GM21825 (cell line): ENCODE measurements around the gene SLC12A3.

Source experiments
- ATAC-seq: cut with Tn5 transposase; IDR thresholded peaks from one replicate; pipeline ENCODE4 v1.9.1; 2021; ENCODE audit warnings: mild to moderate bottlenecking, moderate library complexity; ENCODE audit not compliant: unreplicated experiment

SLC12A3 gene

DNA sequence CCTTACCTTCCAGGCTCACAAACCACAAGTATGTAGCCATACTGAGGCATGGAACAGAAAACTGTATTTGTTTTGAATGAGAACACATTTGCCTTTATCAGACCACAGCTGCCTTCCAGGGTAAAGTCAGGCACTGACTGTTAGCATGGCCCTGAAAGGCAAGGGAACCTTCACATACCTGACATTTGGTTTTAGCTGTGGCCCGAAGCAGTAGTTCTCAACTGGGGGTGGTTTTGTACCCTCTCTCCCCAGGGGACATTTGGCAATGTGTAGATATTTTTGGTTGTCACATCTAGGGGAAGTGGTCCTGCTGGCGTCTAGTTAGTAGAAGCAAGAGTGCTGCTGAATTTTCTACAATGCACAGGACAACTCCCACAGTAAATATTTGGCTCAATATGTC is 76.1 kb downstream of the SLC12A3 start:
- ATAC-seq = no peak

DNA sequence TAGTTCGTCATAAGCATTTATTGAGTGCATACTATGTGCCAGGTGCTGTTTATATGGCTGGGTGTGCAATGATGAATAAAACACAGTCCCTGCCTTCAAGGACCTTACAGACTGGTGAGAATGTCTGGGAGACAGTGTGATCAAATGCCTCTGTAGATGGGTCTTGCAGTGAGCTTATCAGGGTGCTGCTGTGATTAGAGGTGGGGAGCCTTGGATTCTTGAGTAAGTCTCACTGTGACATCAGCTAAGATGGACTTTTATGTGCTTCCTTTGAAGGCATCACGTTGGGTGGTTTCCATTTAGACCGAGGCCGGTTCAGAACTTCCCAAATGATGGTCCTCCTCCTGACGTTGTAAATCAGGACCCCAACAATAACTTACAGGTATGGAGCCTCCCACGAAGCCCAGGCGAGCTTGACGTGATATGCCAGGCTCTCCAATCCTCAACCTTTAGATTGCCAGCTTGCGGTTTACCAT is 76.9 kb downstream of the SLC12A3 start:
- ATAC-seq = no peak

DNA sequence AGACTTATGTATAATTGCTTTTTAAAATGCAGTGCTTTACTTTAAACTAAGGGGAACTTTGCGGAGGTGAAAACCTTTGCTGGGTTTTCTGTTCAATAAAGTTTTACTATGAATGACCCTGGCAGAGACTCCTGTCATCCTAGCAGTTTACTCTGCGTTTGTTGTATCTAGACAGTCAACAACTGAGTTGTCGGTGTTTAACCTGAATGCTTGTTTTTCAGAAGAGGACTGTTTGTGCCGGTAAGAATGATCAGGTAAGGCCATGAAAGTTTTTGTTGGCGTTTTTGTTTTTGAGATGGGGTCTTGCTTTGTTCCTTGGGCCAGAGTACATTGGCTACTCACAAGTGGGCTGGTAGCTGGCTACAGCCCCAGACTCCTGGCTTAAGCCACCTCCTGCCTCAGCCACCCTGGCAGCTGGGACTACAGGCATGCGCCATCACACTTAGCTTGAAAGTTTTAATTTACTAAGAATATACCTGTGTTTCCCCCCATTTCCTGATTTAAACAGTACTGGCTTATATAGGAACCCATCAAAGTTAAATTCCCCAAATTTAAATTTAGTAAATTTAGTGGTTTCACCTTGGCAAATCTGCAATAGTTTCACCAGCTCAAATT is 78.9 kb downstream of the SLC12A3 start:
- ATAC-seq = no peak

DNA sequence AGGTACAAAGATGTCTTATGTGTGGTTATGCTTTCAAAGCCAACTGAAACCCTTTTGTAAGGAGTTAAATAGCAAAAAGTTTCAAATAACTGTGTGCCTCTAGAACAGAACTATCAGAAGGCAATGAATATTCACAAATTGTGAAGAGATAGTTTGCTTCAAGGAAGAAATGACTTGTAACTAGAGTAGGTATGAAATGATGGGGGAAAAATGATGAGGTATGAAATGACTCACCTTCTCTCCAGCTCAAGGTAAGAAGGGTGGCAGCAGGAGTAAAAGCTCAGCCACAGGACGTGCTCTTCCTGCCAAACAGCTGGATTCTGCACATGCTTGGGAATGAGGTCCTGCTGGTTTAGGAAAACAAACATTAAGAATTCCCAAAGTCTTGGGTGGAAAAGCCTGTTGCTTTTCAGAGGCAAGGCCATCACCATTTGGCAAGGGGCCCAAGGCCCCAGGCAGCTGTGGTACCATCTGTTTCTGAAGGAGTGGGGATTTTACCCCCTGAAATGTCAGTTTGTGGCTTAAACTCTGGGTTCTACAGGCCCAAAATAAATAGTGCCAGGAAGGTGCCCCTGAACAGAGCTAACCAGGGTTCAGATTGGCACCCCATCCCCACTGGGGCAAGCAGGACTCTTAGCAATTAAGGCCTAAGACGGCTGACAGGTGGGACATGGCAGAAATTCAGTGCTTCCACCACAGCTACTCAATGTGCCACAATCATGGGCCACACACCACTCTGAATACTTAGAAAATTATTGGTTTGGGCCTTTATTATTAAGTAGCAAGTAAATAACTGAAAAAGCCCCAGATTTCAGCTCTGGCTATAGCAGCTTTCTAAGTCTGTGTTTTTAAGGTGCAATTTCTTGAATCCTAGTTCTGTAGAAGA is 80.2 kb downstream of the SLC12A3 start:
- peak; percentile 30 for ATAC-seq

DNA sequence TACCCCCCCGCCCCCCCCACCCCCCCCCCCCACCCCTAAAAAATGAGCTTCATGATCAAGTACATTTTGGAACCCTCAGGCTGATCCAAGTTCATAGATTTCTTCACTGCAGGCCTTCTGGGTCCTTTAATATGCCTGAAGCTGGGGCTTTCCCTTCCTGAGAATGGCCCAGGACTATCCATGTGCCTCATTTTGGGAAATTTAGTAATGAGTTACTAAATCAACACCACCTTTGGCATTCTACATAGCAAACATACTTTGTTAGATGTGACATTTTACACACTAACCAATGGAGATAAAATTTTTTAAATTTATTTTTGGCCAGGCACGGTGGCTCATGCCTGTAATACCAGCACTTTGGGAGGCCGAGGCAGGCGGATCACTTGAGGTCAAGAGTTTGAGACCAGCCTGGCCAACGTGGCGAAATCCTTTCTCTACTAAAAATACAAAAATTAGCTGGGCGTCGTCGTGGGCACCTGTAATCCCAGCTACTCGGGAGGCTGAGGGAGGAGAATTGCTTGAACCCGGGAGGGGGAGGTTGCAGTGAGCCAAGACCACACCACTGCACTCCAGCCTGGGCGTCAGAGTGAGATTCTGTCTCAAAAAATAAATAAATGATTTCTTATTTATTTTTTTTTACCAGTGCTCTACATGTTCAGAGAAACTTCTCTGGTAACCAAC is 81.0 kb downstream of the SLC12A3 start:
- no peak for ATAC-seq

DNA sequence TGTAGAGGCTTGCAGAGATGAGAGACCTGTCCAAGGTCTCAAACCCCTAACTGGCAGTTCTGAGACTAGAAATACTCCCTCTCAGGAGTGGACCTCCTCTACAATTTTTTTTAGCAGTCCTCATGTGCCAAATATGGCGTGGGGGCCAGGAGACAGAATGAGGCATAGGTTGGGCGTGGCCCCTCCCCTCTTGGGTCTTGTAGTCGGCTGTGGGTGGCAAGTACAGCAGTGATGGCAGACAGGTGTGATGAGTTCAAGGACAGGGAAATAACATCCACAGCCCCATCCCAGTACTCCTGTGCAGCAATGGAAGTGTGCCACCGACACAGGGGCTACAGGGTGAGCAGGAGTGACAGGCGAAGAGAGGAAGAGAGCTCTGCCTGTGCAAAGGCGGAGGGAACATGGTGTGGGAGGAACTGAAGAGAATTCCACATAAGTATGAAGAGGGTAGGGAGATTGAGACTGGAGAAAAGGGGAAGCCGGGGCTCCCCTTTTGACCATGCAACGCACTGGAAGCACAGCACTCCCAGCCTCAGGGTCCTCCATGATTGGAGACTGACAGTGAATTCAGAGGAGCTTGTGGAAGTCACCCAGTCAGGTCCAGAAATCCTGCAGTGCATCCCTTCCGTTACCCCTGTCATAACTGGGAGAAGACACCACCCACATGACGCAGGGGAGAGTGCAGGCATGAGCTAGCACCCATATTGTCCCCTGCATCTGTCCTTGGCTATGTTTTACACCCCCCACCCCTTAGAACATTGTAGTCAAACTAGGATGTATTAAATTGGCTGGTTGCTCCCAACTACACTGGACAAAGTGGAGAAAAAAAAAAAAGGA is 82.0 kb downstream of the SLC12A3 start:
- no peak for ATAC-seq

DNA sequence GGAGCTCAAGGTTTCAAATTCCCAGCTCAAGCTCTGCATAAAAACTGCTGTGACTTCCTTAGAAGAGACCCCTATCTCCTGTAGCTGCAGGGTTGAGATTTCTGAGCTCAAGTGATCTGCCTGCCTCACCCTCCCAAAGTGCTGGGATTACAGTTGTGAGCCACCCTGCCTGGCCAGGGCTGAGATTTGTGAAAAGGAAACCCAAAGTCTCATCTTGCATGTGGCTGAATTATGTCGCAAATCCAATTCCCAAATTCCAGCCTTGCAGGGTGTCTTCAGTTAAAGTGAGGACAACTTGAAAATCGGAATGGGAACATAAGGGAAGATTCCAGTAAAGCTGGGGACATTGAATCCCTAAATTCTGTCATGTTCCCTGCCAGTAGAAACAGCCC is 82.6 kb downstream of the SLC12A3 start:
- ATAC-seq = no peak

DNA sequence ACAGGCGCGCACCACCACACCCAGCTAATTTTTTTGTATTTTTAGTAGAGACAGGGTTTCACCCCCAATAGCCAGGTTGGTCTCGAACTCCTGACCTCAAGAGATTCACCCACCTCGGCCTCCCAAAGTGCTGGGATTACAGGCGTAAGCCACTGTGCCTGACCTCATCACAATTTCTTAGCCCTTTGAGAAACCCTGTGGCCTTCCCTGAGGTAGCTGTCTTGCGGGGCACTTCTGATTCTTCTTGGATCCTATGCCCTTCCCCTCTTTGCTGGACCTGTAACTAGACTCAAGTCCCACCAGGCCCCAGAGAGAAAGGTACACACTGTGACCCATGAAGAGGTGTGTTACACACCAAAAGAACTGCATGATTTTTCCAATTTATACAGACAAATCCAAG is 83.2 kb downstream of the SLC12A3 start:
- ATAC-seq = no peak

DNA sequence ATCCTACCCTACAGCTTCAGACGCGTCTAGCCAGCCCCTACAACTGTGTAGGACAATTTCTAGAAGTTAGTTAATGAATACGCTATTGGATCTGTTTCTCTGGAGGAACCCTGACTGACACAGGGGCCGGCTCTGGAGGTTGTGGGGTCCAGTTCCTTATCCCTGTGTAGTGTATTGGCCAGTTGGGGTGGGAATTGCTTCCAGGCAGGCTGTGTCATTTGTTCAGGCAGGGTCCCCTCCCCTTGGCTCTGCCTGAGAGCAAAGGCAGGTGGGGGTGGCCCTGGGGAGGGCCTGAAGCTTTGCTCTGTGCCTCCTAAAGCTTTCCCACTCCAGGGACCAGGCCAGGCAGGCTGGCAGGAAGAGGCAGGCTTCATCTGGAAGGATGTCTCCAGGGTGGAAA is 85.0 kb downstream of the SLC12A3 start:
- no peak for ATAC-seq

DNA sequence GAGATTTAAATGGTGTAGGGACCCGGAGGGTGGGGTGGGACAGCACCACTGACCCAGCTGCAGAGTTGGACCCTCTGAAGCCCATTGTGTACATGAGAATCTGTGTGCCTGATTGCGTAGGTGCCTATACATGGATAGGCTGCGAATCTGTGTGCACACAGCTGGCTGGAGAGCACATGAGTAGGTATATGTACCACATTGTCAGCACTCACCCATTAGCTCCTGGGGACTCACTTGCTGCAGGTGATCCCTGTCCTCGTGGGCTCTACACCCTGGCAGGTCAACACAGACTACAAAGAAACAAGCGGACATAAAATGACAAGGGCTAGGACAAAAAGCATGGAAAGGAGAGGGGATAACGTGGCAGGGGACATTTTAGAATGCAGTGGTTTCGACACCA is 85.4 kb downstream of the SLC12A3 start:
- ATAC-seq = no peak

DNA sequence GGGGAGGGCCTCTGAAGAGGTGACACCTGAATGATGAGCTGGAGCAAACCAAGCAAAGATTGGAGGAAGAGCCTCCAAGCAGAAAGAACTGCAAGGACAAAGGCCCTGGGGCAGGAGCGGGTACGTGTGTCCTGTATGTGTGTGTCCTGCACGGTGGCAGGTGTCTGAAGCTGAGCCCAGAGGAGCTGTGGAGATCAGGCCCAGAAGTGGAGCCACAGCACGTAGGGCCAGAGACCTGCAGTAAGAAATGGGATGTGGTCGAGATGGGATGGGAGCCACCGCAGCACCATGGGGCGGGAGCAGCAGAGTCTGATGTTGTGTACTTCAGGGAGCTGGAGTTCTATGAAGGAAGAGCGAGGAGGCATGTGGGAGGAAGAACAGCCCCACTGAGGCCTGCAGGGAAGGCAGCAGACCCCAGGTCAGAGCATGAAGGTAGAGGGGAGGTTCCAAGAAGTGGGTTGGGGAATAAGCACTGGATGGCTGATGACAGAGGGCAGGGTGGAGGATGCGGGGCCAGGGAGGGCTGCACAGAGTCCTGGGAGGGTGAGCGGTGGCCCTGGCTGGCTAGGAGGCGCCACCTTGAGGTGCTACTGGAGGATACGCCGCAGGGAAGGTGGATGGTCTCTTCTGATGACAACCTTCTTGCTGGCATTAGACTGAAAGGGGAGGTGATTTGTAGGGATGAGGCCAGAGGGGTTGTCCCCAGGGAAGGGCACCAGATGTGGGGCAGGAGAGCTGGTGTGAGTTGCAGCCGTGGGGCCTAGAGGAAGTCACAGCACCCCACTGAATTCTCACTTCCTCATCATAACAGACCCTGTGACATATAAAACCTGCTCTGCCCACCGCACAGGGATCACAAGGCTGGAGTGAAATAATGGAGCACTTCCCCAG is 86.1 kb downstream of the SLC12A3 start:
- ATAC-seq = peak; percentile 49

DNA sequence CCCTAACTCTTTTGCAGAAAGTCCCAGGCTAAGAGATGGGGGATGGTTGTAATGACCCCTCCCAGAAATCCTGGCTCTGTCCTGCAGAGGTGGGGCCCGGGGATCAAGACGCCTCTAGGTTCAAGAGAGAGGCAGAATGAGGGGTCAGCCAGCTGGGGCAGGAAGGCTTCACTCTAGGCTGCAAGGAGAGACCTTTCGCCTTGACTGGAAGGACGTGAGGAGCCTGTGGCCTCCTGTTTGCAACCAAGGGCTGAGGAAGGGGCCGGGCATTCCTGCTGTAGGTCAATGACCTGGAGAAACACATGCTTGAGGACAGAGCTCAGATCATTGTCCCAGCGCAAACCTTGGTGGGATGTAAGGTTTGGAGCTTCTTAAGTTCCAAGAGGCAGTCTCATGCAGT is 88.0 kb downstream of the SLC12A3 start:
- no peak for ATAC-seq

DNA sequence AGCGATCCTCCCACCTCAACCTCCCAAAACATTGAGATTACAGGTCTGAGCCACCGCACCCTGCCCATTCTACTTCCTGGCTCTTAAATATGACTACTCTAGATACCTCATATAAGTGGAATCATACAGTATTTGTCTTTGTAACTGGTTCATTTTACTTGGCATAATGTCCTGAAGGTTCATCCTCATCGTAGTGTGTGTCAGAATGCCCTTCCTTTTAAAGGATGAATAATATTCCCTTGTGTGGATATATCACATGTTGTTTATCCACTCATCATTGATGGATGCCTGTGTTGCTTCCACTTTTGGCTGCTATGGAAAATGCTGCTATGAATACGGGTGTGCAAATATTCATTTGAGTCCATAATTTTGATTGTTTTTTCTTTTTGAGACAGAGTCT is 91.1 kb downstream of the SLC12A3 start:
- no peak for ATAC-seq

DNA sequence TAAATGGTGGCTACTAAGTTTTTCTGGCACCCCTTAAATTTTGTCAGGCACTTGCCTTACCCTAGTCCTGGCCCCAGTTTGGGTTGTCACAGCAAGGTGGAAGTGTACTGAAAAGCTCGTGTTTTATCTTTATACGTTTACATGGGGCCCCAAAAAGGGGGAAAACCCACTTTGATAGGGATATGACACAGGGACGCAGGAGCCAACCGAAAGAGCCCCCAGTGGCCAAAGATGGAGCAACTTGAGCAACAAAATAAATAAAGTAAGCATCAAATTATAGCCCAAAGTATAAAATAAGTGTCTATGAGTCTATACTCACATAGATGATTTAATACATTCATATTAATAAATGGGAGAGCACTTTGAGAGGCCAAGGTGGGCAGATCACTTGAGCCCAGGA is 91.7 kb downstream of the SLC12A3 start:
- ATAC-seq = no peak

DNA sequence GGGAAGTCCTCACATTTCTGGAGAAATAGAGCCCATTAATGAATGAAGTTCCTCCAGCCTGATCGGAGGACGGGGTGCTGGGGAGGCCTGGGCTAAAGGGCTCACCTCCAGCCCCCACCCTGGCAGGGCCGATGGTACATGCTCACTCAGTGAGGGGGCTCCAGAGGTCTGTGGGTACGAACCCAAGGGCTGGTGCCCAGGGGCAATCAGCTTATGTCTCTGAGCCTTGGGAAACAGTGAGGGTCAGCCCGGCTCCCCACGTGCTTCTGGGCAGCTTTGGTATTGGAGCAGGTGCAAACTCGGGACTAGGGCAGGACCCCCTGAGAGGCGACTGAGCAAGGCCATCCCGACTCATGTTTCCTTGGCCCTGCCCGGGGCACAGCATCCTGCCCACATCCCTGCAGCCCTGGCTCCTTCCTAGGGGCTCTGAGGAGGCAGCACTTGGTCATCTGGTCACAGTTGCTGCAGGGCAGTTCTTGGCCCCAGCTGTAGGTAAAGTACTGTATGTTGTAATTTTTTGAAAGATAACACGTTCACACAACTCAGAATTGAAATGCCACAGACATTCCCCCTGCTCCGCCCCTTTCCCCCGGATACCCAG is 95.8 kb downstream of the SLC12A3 start:
- ATAC-seq = no peak

DNA sequence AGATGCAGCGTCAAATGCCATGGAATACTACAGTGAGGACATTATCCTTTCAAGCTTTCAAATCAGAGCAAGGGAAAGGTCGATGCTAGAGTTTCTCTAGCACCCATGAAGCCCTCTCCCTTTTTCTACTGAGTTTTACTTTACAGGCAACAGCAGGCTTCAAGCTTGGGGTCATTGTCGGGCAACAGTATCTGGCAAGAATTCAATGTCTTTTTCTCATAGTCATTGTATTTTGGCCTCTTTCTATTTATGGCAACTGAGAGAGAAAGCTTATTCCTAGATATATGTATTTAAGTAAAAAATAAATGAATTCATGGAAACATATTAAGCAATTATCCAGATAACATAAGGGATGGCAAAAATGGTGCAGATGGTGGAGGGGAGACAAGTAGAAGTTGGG is 96.4 kb downstream of the SLC12A3 start:
- no peak for ATAC-seq

DNA sequence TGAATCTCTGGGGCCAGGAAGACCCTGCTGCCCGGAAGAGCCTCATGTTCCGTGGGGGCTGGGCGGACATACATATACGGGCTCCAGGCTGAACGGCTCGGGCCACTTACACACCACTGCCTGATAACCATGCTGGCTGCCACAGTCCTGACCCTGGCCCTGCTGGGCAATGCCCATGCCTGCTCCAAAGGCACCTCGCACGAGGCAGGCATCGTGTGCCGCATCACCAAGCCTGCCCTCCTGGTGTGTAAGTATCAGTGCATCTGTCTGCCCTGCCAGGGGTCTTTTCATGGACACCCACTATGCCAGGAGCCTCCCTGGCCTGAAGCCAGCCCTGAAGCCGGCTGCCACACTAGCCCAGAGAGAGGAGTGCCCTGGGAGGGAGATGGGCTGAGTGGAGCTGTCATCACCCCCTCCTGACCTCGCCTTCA is 96.9 kb downstream of the SLC12A3 start, which contains the start of gene CETP:
CETP (plus strand) TSS at position 100 of the 431 bp plus-strand sequence; CDS start at position 130, 30 bp downstream.
- ATAC-seq = no peak

DNA sequence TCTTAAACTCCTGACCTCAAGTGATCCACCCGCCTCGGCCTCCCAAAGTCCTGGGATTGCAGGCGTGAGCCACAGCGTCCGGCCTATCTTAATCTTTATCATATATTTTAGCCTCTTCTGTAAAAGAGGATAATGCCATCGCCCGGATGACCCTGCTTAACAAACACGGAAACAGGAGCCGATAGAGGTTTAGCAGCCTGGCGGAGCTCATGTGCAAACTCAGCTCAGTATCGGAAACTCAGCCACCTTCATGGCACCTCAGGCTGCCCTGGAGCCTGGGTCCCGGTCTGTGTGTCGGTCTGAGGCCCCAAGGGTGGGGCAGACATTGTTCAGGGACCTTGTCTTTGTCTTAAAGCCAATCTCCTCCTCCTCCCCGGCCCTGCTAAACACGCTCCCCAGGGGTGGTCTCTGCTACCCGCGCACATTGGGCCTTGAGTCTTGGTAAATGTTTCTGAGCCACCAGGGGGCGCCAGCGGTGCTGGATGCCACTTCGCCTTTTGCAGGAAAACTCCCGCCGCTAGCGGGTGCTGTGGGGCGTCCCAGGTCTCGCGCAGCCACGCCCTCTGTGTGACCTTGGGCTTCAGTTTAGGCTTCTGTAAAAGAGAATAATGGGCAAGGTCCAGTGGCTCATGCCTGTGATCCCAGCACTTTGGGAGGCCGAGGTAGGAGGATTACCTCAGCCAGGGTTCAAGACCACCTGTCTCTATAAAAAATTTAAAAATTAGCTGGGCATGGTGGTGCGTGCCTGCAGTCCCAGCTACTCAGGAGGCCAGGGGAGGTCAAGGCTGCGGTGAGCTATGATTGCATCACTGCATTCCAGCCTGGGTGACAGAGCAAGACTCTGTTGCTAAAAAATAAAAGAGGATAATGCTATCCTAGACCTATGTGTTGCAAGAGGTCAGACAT is 99.5 kb downstream of the SLC12A3 start:
- ATAC-seq = peak; percentile 52
